SK-N-SH (cell line): Measurements from ENCODE around the gene FAM114A1. TPM values are rescaled to one million over a fixed set of nuclear protein-coding genes. Genes with fewer than 3 reads are reported as not detected.
A peak's percentile ranks its signal among the peaks of the same experiment; 100 is the strongest.

Experiments
- CTCF ChIA-PET: fragments of 300-600, 350-600 bp; formaldehyde crosslinking; extraction: SDS; loops from one replicate; lab custom pipeline; 2021; lab: Yijun Ruan, JAX
- POLR2A ChIA-PET: fragments of 350-600 bp; sonication (Branson Sonifier 250); formaldehyde crosslinking; extraction: SDS; loops from one replicate; lab custom pipeline; 2020; ENCODE audit warnings: antibody characterized with exemption, inconsistent platforms; lab: Yijun Ruan, JAX
- DNase-seq: peaks from one replicate; pipeline ENCODE4 v3.0.0; 2012
- H2AFZ ChIP-seq: fragments of 200-600 bp; sonication (generic); 2 replicates; pipeline ENCODE4 v1.8.1; 2016; ENCODE audit warnings: antibody characterized with exemption, mild to moderate bottlenecking, low read depth
- H3F3A ChIP-seq: fragments of 200-600 bp; sonication (generic); replicated peaks from 2 replicates; pipeline ENCODE3; 2016; ENCODE audit warnings: antibody characterized with exemption, mild to moderate bottlenecking; ENCODE audit not compliant: insufficient read depth
- H3K27ac ChIP-seq, 2 experiments: fragments of 200-500 bp in 1 of 2; fragments of 200-600 bp in 1 of 2; sonication (Bioruptor generic) in 1 of 2; sonication (generic), shearing (Covaris generic) in 1 of 2; 2 replicates each; pipeline versions ENCODE4 v1.5.1 to v1.6.1; 2014 to 2016; ENCODE audit warnings: low read depth in 2 of 2, inconsistent platforms in 1 of 2, low read length in 1 of 2, mild to moderate bottlenecking in 1 of 2, mixed read lengths in 1 of 2
- H3K27me3 ChIP-seq: fragments of 200-600 bp; sonication (generic), shearing (Covaris generic); 2 replicates; pipeline ENCODE4 v1.6.1; 2016; ENCODE audit warnings: mixed run types; ENCODE audit not compliant: insufficient read depth
- H3K36me3 ChIP-seq, 2 experiments: fragments of 200-500 bp in 1 of 2; fragments of 200-600 bp in 1 of 2; sonication (Bioruptor generic) in 1 of 2; sonication (generic) in 1 of 2; replicated peaks in 1 of 2; 2 replicates each; pipeline versions ENCODE3 to v1.5.1; 2014 to 2016; ENCODE audit warnings: low read length in 1 of 2, mild to moderate bottlenecking in 1 of 2; ENCODE audit not compliant: insufficient read depth in 2 of 2, control insufficient read depth in 1 of 2
- H3K4me1 ChIP-seq, 2 experiments: fragments of 200-500 bp in 1 of 2; fragments of 200-600 bp in 1 of 2; sonication (Bioruptor generic) in 1 of 2; sonication (generic), shearing (Covaris generic) in 1 of 2; 2 replicates each; pipeline versions ENCODE4 v1.5.1 to v1.6.1; 2014 to 2016; ENCODE audit warnings: low read depth in 1 of 2, low read length in 1 of 2, mixed run types in 1 of 2; ENCODE audit not compliant: insufficient read depth in 2 of 2, control insufficient read depth in 1 of 2
- H3K4me2 ChIP-seq: fragments of 200-600 bp; sonication (generic), shearing (Covaris generic); 2 replicates; pipeline ENCODE4 v1.6.1; 2017; ENCODE audit warnings: mixed run types
- H3K4me3 ChIP-seq, 2 experiments: fragments of 200-500 bp in 1 of 2; fragments of 200-600 bp in 1 of 2; sonication (Bioruptor generic) in 1 of 2; sonication (generic), shearing (Covaris generic) in 1 of 2; 2 replicates each; pipeline versions ENCODE4 v1.5.1 to v1.8.1; 2014 to 2016; ENCODE audit warnings: low read depth in 2 of 2, inconsistent platforms in 1 of 2, low read length in 1 of 2, mild to moderate bottlenecking in 1 of 2, mixed read lengths in 1 of 2, moderate library complexity in 1 of 2
- H3K79me2 ChIP-seq: fragments of 200-600 bp; sonication (generic); 2 replicates; pipeline ENCODE4 v1.8.1; 2017; ENCODE audit warnings: mild to moderate bottlenecking; ENCODE audit not compliant: insufficient read depth
- H3K9ac ChIP-seq: fragments of 200-600 bp; sonication (generic); 2 replicates; pipeline ENCODE4 v1.6.1; 2017; ENCODE audit warnings: mixed run types
- H3K9me2 ChIP-seq: fragments of 200-600 bp; sonication (generic); 2 replicates; pipeline ENCODE4 v1.6.1; 2017; ENCODE audit warnings: mixed run types
- H3K9me3 ChIP-seq: fragments of 200-600 bp; sonication (generic); 2 replicates; pipeline ENCODE4 v1.6.1; 2017; ENCODE audit warnings: mixed run types, mild to moderate bottlenecking, moderate library complexity
- H4K20me1 ChIP-seq: fragments of 200-600 bp; sonication (generic); 2 replicates; pipeline ENCODE4 v1.6.1; 2017; ENCODE audit warnings: mild to moderate bottlenecking, mixed run types; ENCODE audit not compliant: insufficient read depth
- ELF1 ChIP-seq: IDR thresholded peaks from 2 replicates; pipeline ENCODE4 v1.4.0; 2012
- EZH2phosphoT487 ChIP-seq: fragments of 200-600 bp; sonication (generic); IDR thresholded peaks from 2 replicates; pipeline ENCODE4 v1.6.1; 2017; ENCODE audit warnings: low read depth, mixed run types, mild to moderate bottlenecking, antibody characterized with exemption, moderate library complexity, borderline replicate concordance
- FOSL2 ChIP-seq: IDR thresholded peaks from 2 replicates; pipeline ENCODE4 v1.4.0; 2012; ENCODE audit warnings: low read depth, mild to moderate bottlenecking, moderate library complexity, borderline replicate concordance
- FOXJ3 ChIP-seq: sonication (generic); formaldehyde crosslinking; IDR thresholded peaks from 2 replicates; pipeline ENCODE4 v1.5.1; 2020; ENCODE audit warnings: mild to moderate bottlenecking, missing genetic modification reagents
- GABPA ChIP-seq: IDR thresholded peaks from 2 replicates; pipeline ENCODE4 v1.4.0; 2012; ENCODE audit warnings: low read depth, mild to moderate bottlenecking
- NFIC ChIP-seq: IDR thresholded peaks from 2 replicates; pipeline ENCODE4 v1.4.0; 2012; ENCODE audit warnings: borderline replicate concordance
- POLR2AphosphoS5 ChIP-seq: IDR thresholded peaks from 2 replicates; pipeline ENCODE4 v1.6.1; 2012; ENCODE audit warnings: low read depth, low read length
- RAD21 ChIP-seq: IDR thresholded peaks from 2 replicates; pipeline ENCODE4 v1.6.1; 2012; ENCODE audit warnings: mild to moderate bottlenecking, low read length
- RXRA ChIP-seq: IDR thresholded peaks from 2 replicates; pipeline ENCODE4 v1.4.0; 2012; ENCODE audit warnings: low read depth, mild to moderate bottlenecking, borderline replicate concordance
- TCF12 ChIP-seq: IDR thresholded peaks from 2 replicates; pipeline ENCODE4 v1.4.0; 2012
- TEAD4 ChIP-seq: IDR thresholded peaks from 2 replicates; pipeline ENCODE4 v1.4.0; 2012; ENCODE audit warnings: mild to moderate bottlenecking, borderline replicate concordance; ENCODE audit not compliant: insufficient read depth
- YY1 ChIP-seq: IDR thresholded peaks from 2 replicates; pipeline ENCODE4 v1.4.0; 2012; ENCODE audit warnings: low read depth, mild to moderate bottlenecking
- WGBS: methylation state at CpG from one replicate; pipeline ENCODE4 v1.1.6; 2017; ENCODE audit warnings: low lambda C conversion rate; 5-methylcytosine and 5-hydroxymethylcytosine counted together
- polyA plus RNA-seq, 3 experiments: library from polyadenylated mRNA; depleted of rRNA; stranded (reverse); fragments of >200 nt; gene quantifications; 2 replicates each; pipeline ENCODE4 v1.2.3, GENCODE V29; 2012
- TF ChIP-seq, protein P1 (sequence below): fragments of 200-600 bp; sonication (generic); IDR thresholded peaks from 2 replicates; pipeline ENCODE4 v1.6.1; 2017; ENCODE audit warnings: antibody characterized with exemption, mild to moderate bottlenecking, moderate library complexity
- TF ChIP-seq, protein P2 (sequence below): IDR thresholded peaks from 2 replicates; pipeline ENCODE4 v1.4.0; 2012; ENCODE audit warnings: low read depth
- TF ChIP-seq, protein P3 (sequence below): IDR thresholded peaks from 2 replicates; pipeline ENCODE4 v1.4.0; 2012; ENCODE audit warnings: low read depth, borderline replicate concordance
- TF ChIP-seq, protein P4 (sequence below): IDR thresholded peaks from 2 replicates; pipeline ENCODE4 v1.6.1; 2012; ENCODE audit warnings: mild to moderate bottlenecking, low read depth, low read length, moderate library complexity
- TF ChIP-seq, protein P5 (sequence below): IDR thresholded peaks from 2 replicates; pipeline ENCODE4; 2012

FAM114A1 gene
- polyA plus RNA-seq, 1 of the 3 experiments (the other 2 are of a cell fraction) = 54.2 TPM

DNA sequence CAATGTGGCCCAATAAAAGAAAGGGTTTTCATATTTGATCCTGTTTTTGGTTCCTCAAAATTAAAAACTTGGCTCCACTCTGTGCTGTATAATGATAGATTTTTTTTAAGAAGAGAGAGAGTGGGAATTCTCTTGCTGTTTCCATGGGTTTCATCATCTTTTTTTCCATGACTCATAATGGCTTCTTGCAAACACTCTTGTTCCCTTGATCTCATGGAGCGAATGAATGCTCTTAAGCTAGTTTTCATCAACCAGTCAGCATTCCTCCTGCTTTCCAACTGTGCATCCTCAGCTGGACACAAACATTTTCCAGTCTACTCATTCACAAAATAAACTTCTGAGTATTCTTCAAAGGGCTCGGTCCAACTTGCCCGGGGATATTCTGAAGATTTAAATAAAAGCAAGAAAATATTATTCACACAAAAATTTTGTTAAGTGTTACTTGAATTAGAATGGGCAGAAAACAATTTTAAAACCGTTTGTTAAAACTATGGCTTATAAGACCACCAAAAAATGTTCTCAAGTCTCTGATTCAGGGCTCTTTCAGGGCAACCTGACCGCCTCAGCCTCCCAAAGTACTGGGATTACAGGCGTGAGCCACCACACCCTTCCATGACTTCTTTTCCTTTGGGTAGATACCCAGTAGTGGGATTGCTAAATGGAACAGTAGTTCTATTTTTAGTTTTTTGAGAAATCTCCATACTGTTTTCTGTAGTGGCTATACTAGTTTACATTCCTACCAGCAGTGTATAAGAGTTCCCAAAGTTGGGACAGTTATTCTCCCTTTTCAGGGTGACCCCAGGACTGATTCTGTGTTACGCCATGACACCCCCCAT, 99.9 kb downstream of the FAM114A1 start (continued):
- TF ChIP-seq, protein P1, sequence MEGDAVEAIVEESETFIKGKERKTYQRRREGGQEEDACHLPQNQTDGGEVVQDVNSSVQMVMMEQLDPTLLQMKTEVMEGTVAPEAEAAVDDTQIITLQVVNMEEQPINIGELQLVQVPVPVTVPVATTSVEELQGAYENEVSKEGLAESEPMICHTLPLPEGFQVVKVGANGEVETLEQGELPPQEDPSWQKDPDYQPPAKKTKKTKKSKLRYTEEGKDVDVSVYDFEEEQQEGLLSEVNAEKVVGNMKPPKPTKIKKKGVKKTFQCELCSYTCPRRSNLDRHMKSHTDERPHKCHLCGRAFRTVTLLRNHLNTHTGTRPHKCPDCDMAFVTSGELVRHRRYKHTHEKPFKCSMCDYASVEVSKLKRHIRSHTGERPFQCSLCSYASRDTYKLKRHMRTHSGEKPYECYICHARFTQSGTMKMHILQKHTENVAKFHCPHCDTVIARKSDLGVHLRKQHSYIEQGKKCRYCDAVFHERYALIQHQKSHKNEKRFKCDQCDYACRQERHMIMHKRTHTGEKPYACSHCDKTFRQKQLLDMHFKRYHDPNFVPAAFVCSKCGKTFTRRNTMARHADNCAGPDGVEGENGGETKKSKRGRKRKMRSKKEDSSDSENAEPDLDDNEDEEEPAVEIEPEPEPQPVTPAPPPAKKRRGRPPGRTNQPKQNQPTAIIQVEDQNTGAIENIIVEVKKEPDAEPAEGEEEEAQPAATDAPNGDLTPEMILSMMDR = 0 out of 2 replicates have a peak, but pooled peaks have one; percentile 17
- no peak for TF ChIP-seq POLR2AphosphoS5
- TF ChIP-seq NFIC = no peak
- no peak for TF ChIP-seq RAD21
- no peak for TF ChIP-seq EZH2phosphoT487
- no peak for TF ChIP-seq ELF1
- TF ChIP-seq YY1 = peak; percentile 55; the same call in 1 of the 2 replicates
- no peak for TF ChIP-seq TEAD4
- TF ChIP-seq, protein P2, sequence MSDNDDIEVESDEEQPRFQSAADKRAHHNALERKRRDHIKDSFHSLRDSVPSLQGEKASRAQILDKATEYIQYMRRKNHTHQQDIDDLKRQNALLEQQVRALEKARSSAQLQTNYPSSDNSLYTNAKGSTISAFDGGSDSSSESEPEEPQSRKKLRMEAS = no peak
- TF ChIP-seq, protein P3, sequence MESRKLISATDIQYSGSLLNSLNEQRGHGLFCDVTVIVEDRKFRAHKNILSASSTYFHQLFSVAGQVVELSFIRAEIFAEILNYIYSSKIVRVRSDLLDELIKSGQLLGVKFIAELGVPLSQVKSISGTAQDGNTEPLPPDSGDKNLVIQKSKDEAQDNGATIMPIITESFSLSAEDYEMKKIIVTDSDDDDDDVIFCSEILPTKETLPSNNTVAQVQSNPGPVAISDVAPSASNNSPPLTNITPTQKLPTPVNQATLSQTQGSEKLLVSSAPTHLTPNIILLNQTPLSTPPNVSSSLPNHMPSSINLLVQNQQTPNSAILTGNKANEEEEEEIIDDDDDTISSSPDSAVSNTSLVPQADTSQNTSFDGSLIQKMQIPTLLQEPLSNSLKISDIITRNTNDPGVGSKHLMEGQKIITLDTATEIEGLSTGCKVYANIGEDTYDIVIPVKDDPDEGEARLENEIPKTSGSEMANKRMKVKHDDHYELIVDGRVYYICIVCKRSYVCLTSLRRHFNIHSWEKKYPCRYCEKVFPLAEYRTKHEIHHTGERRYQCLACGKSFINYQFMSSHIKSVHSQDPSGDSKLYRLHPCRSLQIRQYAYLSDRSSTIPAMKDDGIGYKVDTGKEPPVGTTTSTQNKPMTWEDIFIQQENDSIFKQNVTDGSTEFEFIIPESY = no peak

DNA sequence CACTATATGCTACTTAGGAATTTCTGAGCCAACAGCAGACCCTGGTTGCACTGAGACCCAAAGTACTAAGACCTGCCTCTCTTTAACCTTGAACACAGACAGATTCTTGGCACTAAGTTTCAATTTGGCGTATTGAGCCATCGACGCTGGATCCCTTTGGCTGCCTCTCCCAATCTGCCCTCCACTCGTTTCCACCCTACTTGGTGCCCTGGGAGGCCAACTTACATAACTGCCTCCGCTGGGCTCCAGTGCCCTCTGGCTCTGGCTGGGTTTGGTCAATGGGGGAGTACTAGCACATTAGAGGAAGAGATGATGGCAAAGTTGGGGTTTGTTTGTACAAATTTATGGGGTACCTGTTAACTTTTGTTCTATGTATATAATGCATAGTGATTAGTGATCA, 101.1 kb downstream of the FAM114A1 start:
- Histone ChIP-seq H3K9me2 (no peaks in the 10 kb centered on the region), H3K9ac (no peak overlapping the region), H3K4me2 (no peak overlapping the region), H3K9me3 (no peaks in the 10 kb centered on the region), H3K4me3 (no peak overlapping the region), H3K4me1 (0 out of 4 replicates have a peak, but pooled peaks cover 0 to 4% of the 10 kb centered on the region in 2 experiments), H2AFZ (no peak overlapping the region), H3F3A (no peaks in the 10 kb centered on the region), H3K27me3 (no peaks in the 10 kb centered on the region), H3K27ac (no peak overlapping the region), H3K79me2 (no peaks in the 10 kb centered on the region), H3K36me3 (no peaks in the 10 kb centered on the region), H4K20me1 (no peaks in the 10 kb centered on the region)
- POLR2A ChIA-PET = no interaction called here
- TF ChIP-seq, protein P4, sequence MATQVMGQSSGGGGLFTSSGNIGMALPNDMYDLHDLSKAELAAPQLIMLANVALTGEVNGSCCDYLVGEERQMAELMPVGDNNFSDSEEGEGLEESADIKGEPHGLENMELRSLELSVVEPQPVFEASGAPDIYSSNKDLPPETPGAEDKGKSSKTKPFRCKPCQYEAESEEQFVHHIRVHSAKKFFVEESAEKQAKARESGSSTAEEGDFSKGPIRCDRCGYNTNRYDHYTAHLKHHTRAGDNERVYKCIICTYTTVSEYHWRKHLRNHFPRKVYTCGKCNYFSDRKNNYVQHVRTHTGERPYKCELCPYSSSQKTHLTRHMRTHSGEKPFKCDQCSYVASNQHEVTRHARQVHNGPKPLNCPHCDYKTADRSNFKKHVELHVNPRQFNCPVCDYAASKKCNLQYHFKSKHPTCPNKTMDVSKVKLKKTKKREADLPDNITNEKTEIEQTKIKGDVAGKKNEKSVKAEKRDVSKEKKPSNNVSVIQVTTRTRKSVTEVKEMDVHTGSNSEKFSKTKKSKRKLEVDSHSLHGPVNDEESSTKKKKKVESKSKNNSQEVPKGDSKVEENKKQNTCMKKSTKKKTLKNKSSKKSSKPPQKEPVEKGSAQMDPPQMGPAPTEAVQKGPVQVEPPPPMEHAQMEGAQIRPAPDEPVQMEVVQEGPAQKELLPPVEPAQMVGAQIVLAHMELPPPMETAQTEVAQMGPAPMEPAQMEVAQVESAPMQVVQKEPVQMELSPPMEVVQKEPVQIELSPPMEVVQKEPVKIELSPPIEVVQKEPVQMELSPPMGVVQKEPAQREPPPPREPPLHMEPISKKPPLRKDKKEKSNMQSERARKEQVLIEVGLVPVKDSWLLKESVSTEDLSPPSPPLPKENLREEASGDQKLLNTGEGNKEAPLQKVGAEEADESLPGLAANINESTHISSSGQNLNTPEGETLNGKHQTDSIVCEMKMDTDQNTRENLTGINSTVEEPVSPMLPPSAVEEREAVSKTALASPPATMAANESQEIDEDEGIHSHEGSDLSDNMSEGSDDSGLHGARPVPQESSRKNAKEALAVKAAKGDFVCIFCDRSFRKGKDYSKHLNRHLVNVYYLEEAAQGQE = no peak
- no peak for TF ChIP-seq FOXJ3 (CRISPR knock-in tag)
- TF ChIP-seq, protein P5, sequence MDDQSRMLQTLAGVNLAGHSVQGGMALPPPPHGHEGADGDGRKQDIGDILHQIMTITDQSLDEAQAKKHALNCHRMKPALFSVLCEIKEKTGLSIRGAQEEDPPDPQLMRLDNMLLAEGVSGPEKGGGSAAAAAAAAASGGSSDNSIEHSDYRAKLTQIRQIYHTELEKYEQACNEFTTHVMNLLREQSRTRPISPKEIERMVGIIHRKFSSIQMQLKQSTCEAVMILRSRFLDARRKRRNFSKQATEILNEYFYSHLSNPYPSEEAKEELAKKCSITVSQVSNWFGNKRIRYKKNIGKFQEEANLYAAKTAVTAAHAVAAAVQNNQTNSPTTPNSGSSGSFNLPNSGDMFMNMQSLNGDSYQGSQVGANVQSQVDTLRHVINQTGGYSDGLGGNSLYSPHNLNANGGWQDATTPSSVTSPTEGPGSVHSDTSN = no peak
- no peak for TF ChIP-seq EZH2phosphoT487
- no peak for TF ChIP-seq RAD21
- TF ChIP-seq, protein P1 = no peak
- no peak for TF ChIP-seq YY1
- no peak for TF ChIP-seq FOSL2
- TF ChIP-seq GABPA = no peak
- TF ChIP-seq ELF1 = no peak
- no peak for TF ChIP-seq RXRA
- TF ChIP-seq TCF12 = no peak
- no peak for DNase-seq
- CTCF ChIA-PET = no interaction called here
- 96% methylated on average over 5 of the region's 5 CpGs for WGBS
